HG02571 (cell line): ENCODE data around the gene ULK4.
"Not testable (repeated sequence)": the region's sequence is repeated elsewhere in the genome, so short reads cannot be mapped to it uniquely, and the experiment has no call there.

Source experiments
- ATAC-seq: cut with Tn5 transposase; IDR thresholded peaks from one replicate; pipeline ENCODE4 v1.9.1; 2021; ENCODE audit warnings: mild to moderate bottlenecking, moderate library complexity; ENCODE audit not compliant: unreplicated experiment

Gene ULK4

GRCh38 chr3:41695806-41696205 is 266.1 kb downstream of the ULK4 start:
- ATAC-seq: not testable (repeated sequence)

GRCh38 chr3:41693799-41694198 is 268.1 kb downstream of the ULK4 start:
- no peak for ATAC-seq

DNA sequence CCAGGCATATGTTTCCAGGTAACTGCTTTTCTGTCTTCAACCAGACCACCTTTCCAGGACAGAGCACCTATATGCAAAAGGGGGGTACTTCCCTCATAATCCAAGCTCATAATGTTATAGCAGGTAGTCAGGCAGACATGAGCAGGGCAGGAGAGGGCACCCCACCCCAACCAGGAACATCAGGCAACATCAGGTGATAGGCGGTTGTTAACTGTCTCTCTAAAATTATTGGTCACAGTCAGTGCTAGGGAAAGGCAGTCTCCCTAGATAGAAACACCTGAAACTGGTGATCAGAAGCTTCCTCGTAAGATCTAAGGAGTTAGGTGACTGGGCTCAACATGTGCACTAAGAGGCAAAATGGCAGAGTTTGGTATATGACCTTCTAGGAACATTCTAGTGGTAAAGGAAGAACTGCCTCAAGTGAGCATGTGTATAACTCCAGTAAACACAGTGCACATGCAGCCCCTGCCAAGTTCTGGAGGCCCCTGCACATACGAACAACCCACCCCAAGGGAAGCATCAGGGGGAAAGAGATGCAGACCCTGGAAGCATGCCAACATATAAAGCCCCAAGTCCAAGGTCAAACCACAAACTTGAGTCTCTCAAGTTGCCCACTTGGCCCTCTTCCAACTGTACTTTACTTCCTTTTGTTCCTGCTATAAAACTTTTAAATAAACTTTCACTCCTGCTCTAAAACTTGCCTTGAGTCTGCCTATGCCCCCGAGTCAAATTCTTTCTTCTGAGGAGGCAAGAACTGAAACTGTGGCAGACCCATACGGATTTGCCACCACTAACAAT is 270.9 kb downstream of the ULK4 start:
- no peak for ATAC-seq

DNA sequence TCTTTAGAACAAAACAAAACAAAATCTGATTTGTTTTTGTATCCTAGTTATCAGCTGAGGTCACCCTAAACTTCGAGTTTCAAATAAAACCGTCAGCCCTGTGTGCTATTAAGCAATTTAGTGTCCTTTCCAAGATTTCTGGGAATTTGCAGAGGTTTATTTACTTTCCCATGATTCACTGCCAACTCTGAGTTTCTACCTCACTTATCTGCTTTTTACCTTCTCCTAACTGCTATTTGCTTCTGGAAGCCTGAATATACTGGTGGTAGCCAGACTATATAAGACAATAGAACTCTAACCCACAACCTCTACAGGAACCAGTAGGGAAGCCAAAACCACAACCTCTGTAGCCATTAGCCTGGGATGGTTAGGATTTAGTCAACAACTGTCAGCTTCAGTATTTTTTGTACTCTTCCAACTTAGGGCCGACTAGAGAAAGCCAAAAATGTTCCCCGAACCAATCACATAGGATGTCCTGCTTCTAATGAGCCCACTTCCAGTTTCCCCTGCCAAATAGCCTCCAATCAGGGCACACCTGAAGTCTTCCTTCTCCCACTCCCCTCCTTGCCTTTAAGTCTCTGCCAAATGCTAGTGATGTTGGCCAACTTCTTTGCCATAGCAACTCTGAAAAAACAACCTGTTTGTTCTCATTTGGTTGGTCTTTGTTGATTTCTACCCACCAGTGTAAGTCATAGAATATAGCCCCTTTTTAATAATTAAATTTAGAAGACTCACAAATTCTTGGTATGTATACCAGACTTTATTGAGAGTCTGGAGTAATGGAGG is 273.1 kb downstream of the ULK4 start:
- no peak for ATAC-seq

DNA sequence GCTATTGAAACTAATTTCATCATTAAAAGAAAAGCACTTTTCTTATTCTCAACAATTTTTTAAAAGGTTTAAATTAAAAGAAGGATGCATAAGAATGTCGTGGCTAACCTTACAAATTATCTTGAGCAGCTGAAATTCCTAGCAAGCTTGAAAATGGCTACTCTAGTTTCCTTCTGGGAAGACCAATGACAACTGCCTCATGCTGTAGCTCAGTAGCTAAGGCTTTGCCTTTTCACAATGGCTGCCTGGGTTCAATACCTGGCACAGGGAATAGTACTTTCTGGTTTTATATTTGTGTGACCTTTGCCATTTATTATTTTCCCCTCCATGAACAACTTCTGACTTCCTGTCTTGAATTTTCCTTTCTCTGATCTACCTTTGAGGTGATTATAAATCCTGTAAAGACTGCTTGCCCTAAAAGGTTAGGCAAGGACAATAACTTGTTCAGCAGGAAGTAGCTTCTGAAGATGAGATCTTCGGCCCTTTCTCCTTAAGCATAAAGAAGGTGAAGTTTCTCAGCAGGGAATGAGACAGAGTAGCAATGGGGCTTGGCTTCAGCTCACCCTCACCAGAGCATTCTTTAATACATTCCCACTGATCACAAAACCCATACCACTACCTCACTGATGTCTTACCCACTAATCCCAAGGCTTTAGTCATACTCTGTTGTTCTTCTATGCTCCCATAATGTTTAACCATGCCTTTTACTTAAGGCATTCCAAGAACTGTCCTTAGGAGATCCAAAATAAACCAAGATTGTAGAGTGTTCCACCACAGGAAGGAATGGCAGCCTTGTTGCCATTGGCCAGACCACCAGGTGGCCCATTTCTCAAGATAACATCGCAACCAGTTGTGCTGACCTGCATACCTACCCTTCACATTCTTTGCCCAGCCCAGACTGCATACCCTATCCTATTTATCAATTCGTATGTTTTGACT is 276.8 kb downstream of the ULK4 start:
- no peak for ATAC-seq

DNA sequence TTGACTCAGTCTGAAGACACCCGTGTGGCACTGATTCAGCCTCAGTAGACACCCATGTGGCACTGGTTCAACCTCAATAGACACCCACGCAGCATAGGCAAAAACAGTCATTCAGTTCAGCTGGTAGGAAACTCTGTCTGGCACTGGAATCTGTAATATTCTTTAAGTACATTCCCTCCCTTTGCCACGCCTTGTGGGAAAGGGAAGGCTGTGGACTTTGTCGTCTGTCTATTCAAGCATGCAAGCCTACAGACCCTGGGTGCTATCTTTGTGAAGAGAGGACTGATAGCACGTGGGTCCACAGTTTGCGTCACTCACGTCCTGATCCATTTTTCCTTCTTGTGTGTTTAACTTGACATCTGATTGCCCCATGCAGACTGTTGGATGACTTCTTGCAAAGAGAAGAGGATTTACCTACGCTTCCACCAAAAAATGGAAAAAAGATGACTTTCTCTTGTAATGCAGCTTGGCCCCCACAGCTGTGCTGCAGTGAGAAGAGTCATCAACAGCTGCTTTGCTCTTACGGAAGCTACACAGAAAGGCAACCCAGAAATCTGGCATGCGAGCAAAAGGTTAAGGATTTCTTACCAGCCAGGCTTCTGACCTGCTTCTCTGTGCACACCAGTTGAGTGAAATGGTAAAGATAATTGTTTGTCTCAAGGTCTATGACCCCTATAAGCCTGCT is 278.1 kb downstream of the ULK4 start:
- no peak for ATAC-seq

DNA sequence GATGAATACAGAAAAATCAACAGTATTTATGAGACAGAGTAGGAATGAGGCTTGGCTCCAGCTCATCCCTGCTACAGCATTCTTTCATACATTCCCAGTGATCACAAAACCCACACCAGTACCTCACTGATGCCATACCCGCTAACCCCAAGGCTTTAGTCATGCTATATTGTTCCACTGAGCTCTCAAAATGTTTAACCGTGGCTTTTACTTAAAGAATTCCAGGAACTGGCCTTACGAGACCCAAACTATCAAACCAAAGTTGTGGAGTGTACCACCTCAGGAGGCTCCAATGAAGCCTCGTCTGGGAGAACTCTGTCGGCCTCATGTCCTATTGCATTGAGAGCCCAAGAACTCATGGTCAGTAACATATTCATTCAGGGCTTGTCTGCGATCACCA is 278.9 kb downstream of the ULK4 start:
- ATAC-seq: no peak

GRCh38 chr3:41682382-41682781 is 279.5 kb downstream of the ULK4 start:
- no peak for ATAC-seq

DNA sequence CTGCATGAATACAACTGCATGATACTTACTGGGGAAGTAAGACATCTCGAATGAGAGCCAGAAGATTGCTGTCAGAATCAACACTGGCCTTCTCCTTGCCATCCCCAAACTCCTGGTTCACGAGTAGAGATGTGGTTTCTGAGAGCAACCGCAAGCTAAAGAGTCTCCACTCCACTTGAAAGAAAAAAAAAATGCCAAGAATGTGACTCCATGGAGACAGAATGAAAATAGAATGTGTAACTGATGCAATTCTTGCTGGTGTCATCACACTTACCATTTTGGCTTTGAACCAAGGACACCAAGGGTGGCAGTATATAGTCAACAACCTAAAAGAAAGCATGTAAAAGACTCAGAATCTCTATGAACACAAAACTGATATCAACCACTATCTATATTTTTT is 280.4 kb downstream of the ULK4 start:
- ATAC-seq: no peak

DNA sequence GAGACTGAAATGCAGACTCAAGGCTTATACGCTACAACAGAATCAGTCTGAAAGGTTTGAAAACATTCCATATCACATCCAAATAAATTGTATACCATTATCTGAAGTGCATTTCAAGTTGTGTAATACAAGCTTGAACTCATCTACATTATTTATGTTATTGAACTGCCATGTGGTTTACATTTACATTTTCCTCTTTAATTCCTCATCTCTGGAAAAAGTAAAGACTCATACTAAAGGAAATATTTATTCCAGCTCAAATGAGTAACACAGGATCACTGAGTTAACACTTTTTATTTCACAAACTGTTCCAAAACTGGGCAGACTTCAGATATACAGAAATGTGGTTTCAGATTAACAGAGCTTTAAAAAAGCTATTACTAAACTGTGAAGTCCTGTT is 282.5 kb downstream of the ULK4 start:
- no peak for ATAC-seq

- not testable (repeated sequence) for ATAC-seq
Measured at GRCh38 chr3:41675102-41675501, 286.8 kb downstream of the ULK4 start.

- no peak for ATAC-seq
Measured at GRCh38 chr3:41674449-41674848, 287.5 kb downstream of the ULK4 start.

DNA sequence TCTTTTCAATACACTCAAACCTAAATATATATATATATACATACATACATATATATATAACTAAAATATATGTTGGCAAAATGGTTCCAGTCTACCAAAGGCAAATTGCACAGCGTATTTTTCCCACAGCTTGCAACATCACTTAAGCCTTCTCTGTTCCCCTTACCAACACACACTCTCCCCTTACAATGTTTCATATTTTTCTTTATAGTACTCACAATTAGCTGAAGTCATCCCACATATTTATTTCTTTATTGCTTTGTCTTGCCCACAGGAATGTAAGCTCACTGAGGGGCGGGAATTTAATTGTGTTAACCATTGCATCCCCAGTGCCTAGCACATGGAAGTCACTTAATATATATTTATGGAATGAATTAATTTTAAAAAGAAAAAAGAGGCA is 288.3 kb downstream of the ULK4 start:
- ATAC-seq: no peak

- no peak for ATAC-seq
Measured at GRCh38 chr3:41668379-41668778, 293.5 kb downstream of the ULK4 start.

DNA sequence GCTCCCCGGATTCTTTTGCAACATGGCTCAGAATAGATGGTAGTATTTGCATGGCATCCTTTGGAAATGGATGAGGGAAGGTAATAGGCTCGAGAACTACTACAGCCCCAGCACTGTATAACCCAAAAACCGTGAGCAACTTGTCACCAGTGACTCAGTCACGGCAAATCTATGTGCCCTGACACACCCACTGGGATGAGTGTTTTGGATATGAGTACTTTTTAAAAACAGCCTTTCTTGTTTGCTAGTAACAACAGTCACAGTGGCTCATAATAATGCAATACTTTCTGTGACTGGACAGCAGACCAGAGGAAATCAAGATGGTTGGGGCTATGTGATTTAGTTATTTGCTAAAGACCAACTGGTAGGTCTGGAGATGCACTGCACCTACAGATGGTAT is 299.6 kb downstream of the ULK4 start:
- no peak for ATAC-seq

GRCh38 chr3:41661796-41662195 is 300.1 kb downstream of the ULK4 start:
- ATAC-seq: no peak

GRCh38 chr3:41660510-41660909 is 301.4 kb downstream of the ULK4 start:
- ATAC-seq: no peak

DNA sequence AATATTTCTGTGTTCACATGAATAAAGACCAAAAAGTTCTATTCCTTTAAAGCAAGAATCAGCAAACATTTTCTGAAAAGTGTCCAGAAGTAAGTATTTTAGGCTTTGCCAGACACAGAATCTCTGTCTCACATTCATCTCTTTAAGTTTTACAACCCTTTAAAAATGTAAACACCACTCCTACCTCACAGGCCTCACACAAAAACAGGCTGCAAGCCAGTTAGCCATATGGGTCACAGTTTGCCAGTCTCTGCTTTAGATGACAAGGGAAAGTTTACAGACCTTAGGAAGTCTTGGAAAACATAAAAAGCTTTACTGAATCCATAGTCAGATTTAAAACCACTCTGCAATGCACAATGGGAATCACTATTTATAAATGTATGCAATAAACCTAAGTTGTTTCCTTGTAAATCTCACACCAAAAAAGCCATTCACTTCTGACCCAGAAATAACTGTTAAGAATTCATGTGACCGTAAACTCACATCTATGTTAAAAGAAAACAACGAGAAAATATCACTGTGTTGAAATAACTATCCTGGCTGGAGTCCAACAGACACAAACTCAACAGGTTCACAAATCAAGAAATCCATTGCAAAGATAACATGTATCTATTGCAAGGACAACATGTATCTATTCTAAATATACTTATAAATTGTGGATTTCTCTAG is 308.2 kb downstream of the ULK4 start:
- no peak for ATAC-seq

DNA sequence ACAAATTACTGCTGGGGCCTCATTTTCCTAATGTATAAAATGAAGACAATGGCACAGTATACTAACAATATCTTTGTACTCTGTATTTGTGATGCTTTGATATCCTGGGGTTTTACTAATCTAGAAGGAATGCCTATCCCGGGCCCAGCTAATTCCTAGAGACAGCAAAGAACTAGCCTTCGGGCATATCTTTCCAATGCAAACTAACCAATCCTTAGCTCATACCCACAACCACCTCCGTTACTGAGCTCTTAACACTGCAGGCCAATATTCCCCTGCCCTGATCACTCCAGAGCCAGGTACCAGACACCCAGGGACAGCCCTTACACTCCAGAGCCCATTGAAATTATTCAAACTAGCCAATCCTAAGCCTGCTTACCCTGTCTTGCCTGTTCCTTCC is 309.0 kb downstream of the ULK4 start:
- ATAC-seq: no peak

DNA sequence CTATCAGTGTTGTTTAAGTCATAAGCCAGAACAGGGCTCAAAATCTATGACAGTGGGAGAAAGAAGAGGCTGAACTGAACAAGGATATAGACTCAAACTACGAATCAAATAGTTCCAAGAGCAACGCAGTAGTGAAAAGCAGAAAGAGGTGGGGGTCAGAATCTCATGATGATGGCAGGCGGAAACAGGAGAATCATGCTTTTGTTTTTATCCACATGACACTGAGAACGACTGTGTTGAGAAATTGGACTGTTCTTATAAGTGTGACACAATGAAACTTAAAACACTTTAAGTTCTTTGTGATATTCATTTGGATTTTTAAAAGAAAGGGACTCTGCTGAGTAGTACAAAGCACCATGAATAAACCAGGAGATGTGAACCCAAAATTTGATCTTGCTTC is 309.4 kb downstream of the ULK4 start:
- ATAC-seq: no peak
